Measurements from ENCODE around the gene AASS. TPM values are rescaled to one million over a fixed set of nuclear protein-coding genes. Genes with fewer than 3 reads are reported as not detected.

The AASS gene
- polyA plus RNA-seq, 2 of the 4 experiments (the other 2 are of a cell fraction) = 0.04 to 0.21 TPM

DNA sequence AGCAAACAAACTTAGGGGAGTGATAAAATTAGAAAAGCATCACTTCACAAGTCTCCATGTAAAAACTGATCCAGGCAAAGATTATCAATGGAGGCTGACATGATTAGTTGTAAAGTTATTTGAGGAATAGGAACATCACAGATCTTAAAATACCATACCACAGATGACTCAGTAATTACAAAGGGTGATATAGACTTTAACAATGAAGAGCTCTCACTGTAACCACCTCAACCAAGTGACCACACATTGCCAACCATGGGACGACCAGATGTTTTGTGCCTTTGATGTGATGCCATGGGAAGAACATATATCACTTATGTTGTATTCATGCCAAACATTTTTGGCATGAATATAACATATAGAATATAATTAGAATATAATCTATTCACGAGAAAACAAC, 11.7 kb downstream of the AASS start:
- POLR2A ChIA-PET = no interaction called here
- H3K9me3 ChIP-seq = no peaks in the 10 kb centered on the region
- no peaks in the 10 kb centered on the region for H3K4me1 ChIP-seq
- no peak overlapping the region for H3K27ac ChIP-seq
- FAIRE-seq = no peak
- H3K4me3 ChIP-seq = no peak overlapping the region
- no peak for ATAC-seq
- DNase-seq (ENCODE audit: low read depth in 1 of 2, low spot score in 1 of 2) = no peak
- TF ChIP-seq, protein P1, sequence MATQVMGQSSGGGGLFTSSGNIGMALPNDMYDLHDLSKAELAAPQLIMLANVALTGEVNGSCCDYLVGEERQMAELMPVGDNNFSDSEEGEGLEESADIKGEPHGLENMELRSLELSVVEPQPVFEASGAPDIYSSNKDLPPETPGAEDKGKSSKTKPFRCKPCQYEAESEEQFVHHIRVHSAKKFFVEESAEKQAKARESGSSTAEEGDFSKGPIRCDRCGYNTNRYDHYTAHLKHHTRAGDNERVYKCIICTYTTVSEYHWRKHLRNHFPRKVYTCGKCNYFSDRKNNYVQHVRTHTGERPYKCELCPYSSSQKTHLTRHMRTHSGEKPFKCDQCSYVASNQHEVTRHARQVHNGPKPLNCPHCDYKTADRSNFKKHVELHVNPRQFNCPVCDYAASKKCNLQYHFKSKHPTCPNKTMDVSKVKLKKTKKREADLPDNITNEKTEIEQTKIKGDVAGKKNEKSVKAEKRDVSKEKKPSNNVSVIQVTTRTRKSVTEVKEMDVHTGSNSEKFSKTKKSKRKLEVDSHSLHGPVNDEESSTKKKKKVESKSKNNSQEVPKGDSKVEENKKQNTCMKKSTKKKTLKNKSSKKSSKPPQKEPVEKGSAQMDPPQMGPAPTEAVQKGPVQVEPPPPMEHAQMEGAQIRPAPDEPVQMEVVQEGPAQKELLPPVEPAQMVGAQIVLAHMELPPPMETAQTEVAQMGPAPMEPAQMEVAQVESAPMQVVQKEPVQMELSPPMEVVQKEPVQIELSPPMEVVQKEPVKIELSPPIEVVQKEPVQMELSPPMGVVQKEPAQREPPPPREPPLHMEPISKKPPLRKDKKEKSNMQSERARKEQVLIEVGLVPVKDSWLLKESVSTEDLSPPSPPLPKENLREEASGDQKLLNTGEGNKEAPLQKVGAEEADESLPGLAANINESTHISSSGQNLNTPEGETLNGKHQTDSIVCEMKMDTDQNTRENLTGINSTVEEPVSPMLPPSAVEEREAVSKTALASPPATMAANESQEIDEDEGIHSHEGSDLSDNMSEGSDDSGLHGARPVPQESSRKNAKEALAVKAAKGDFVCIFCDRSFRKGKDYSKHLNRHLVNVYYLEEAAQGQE (IDR thresholded peaks at IDR 0.05) = no peak
- TF ChIP-seq CHD2 (IDR thresholded peaks at IDR 0.05; ENCODE audit: low read length, partially characterized antibody) (no peak), GATA3 (IDR thresholded peaks at IDR 0.05; ENCODE audit: borderline replicate concordance) (no peak), KDM5A (IDR thresholded peaks at IDR 0.05) (no peak), NR3C1 (IDR thresholded peaks at IDR 0.05) (no peak), NPAS2 (CRISPR knock-in tag; IDR thresholded peaks at IDR 0.05; ENCODE audit: borderline replicate concordance) (no peak), RARB (CRISPR knock-in tag; IDR thresholded peaks at IDR 0.05) (no peak), ZNF302 (CRISPR knock-in tag; IDR thresholded peaks at IDR 0.05) (no peak), PHF8 (IDR thresholded peaks at IDR 0.05; ENCODE audit: borderline replicate concordance, low read depth) (no peak), CBX2 (IDR thresholded peaks at IDR 0.05; ENCODE audit: borderline replicate concordance, low read depth) (no peak), HEYL (CRISPR knock-in tag; IDR thresholded peaks at IDR 0.05) (no peak), EP300 (IDR thresholded peaks at IDR 0.05) (no peak), TFCP2L1 (CRISPR knock-in tag; IDR thresholded peaks at IDR 0.05) (no peak), BHLHE40 (IDR thresholded peaks at IDR 0.05; ENCODE audit: low read depth, low read length) (no peak), NFE2L2 (conservative IDR thresholded peaks at IDR 0.05; ENCODE audit: low read length) (no peak)
- TF ChIP-seq, protein P2, sequence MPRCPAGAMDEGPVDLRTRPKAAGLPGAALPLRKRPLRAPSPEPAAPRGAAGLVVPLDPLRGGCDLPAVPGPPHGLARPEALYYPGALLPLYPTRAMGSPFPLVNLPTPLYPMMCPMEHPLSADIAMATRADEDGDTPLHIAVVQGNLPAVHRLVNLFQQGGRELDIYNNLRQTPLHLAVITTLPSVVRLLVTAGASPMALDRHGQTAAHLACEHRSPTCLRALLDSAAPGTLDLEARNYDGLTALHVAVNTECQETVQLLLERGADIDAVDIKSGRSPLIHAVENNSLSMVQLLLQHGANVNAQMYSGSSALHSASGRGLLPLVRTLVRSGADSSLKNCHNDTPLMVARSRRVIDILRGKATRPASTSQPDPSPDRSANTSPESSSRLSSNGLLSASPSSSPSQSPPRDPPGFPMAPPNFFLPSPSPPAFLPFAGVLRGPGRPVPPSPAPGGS (IDR thresholded peaks at IDR 0.05) = no peak
- TF ChIP-seq, protein P3, sequence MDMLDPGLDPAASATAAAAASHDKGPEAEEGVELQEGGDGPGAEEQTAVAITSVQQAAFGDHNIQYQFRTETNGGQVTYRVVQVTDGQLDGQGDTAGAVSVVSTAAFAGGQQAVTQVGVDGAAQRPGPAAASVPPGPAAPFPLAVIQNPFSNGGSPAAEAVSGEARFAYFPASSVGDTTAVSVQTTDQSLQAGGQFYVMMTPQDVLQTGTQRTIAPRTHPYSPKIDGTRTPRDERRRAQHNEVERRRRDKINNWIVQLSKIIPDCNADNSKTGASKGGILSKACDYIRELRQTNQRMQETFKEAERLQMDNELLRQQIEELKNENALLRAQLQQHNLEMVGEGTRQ (IDR thresholded peaks at IDR 0.05) = no peak
- TF ChIP-seq, protein P4, sequence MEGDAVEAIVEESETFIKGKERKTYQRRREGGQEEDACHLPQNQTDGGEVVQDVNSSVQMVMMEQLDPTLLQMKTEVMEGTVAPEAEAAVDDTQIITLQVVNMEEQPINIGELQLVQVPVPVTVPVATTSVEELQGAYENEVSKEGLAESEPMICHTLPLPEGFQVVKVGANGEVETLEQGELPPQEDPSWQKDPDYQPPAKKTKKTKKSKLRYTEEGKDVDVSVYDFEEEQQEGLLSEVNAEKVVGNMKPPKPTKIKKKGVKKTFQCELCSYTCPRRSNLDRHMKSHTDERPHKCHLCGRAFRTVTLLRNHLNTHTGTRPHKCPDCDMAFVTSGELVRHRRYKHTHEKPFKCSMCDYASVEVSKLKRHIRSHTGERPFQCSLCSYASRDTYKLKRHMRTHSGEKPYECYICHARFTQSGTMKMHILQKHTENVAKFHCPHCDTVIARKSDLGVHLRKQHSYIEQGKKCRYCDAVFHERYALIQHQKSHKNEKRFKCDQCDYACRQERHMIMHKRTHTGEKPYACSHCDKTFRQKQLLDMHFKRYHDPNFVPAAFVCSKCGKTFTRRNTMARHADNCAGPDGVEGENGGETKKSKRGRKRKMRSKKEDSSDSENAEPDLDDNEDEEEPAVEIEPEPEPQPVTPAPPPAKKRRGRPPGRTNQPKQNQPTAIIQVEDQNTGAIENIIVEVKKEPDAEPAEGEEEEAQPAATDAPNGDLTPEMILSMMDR (IDR thresholded peaks at IDR 0.05) = no peak
- WGBS (ENCODE audit: missing lambda C conversion rate) = 2% methylated on average over 2 of the region's 2 CpGs
- CTCF ChIA-PET = no interaction called here
- H3K4me2 ChIP-seq = no peak overlapping the region

DNA sequence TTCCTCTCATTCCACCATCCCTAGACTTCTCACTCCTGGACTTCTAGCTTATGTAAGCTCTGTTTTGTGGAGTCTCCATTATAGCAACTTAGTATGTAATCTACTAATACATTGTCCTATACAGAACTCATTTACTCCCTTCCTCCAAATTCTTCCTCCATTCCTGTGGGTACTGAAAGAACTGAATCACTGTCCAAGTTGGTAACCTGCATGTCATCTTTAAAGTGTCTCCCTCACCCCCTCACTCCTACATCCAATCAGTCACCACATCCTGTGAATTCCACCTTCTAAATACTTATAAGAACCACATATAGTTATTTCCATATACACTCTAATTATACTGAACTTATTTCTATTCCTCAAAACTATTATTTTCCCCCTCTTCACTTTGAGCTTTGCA, 20.3 kb downstream of the AASS start:
- Histone ChIP-seq H3K4me1 (no peaks in the 10 kb centered on the region), H3K4me2 (no peak overlapping the region), H3K4me3 (no peak overlapping the region), H3K27ac (no peak overlapping the region), H3K9me3 (no peaks in the 10 kb centered on the region)
- POLR2A ChIA-PET = no interaction called here
- FAIRE-seq (no peak), DNase-seq (ENCODE audit: low read depth in 1 of 2, low spot score in 1 of 2) (no peak), ATAC-seq (no peak)
- TF ChIP-seq GATA3 (IDR thresholded peaks at IDR 0.05; ENCODE audit: borderline replicate concordance) = no peak
- TF ChIP-seq ZSCAN20 (CRISPR knock-in tag; IDR thresholded peaks at IDR 0.05) = no peak
- CTCF ChIA-PET = interaction anchor here (2.1 kb wide), 1 partner anchor 30 kb away, joined by 6 read pairs; no protein-coding TSS in a partner anchor

Data from A549 (cell line).